ENCODE data around the gene LRRC38.

DNA sequence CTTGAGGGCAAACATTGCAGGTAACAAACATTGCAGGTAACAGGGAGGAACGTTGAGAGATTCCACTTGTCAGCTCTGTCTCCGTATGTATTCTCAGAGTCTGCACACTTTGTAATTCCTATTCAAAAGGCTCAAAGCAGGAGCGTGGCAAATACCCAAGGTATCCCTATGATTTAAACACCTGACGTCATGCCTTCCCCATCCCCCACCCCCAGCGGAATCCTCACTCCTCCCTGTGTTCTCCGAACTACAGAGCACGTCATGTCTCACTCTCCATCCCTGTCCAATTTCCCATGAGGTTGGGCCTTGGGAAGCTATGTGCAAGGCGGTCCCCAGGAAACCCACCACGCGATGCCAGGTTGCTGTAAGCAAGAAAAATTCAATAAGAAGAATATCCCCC lies 2.8 kb upstream of the LRRC38 start:
- TF ChIP-seq CTCF (IDR thresholded peaks at IDR 0.05; ENCODE audit: low read depth, low read length) (no peak), MAX (IDR thresholded peaks at IDR 0.05; ENCODE audit: low read depth, low read length) (no peak), POLR2A (IDR thresholded peaks at IDR 0.05; ENCODE audit: extremely low read depth, insufficient read length) (no peak)
